Bone marrow (tissue), 2 donors: ENCODE data around the gene UBL4A.

Source experiments
- DNase-seq, 2 donors: peaks; one replicate each; lab custom pipeline; 2025; lab: John Stamatoyannopoulos, UW

Gene UBL4A

DNA sequence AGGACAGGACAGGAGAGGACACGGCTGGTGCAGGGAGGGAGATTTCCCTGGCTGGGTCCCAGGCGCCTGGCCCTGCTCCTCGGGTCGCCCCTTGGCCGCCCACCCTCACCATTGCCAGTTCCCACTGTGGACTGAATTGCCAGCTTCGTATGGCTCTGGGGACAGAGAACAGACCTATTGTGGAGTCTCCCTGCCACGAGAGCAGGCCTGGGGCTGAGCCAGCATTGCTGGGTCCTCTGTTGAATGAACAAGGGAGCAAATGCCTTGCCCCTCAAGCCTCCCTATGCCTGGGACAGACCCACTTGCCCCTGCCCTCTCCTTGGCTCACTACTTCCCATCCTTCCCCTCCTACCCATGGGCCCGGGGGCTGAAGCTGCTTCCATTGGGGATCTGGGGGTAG is 24.0 kb downstream of the UBL4A start:
- DNase-seq: no peak

DNA sequence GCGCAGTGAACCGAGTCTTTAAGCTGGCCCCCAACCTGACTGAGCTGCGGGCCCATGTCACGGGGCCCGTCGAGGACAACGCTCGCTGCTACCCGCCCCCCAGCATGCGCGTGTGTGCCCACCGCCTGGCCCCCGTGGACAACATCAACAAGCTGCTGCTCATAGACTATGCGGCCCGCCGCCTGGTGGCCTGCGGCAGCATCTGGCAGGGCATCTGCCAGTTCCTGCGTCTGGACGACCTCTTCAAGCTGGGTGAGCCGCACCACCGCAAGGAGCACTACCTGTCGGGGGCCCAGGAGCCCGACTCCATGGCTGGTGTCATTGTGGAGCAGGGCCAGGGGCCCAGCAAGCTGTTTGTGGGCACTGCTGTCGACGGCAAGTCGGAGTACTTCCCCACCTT is 26.1 kb downstream of the UBL4A start:
- DNase-seq: no peak

DNA sequence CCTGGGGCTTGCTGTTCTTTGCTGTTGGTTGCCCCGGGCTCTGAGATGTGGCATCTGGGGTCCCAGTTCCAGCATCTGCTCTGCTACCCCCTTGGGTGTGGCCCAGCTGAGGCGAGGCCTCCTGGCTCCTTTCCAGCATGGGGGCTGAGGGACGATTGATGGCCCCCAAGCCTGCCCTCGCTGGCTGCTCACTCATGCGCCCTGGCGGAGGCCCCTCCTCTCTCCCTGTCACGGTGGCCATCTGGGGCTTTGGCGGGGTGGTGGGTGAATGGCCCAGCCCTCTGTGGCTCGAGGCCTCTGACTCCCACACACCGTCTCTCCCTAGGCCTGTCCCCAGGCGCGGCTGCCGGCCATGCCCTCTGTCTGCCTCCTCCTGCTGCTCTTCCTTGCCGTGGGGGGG is 26.6 kb downstream of the UBL4A start:
- DNase-seq: no peak

DNA sequence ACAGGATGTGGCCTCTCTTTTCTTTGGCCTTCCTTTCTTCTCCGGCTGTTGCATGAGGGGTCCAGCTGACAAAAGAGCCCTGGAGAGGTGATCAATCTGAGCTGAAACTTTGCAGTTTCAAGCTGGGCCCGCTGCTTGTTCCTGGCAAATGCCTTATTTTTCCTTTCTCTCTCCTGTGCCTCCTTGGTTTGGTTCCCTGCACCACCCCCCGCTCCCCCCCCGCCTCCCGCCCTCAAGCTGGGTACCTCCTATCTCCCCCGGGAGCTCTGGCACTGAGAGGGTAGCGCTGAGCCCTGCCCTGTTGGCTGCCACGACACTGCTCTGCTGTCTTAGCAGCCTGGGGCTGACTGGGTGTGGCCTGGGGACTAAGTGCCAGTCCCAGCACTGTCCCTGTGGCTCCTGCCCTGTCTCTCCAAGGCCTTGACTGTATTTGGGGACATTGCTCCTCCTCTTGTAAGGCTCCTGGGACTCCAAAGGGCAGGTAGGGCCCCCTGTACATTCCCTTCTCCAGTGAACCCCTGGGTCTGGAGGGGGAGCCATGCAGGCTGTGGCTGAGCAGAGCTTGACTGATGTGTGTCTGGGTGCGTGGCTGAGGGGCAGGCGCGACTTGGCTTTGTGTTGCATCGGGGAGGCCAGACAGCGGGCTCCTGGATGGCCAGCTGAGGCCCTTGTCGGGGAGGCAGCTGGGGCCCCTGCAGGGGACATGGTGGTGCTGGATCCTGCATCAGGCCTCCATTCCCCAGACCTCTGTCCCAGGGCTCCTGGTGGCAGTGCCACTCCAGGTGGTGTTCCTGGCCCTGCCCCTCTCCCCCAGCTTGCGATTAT is 27.2 kb downstream of the UBL4A start:
- DNase-seq: no peak

DNA sequence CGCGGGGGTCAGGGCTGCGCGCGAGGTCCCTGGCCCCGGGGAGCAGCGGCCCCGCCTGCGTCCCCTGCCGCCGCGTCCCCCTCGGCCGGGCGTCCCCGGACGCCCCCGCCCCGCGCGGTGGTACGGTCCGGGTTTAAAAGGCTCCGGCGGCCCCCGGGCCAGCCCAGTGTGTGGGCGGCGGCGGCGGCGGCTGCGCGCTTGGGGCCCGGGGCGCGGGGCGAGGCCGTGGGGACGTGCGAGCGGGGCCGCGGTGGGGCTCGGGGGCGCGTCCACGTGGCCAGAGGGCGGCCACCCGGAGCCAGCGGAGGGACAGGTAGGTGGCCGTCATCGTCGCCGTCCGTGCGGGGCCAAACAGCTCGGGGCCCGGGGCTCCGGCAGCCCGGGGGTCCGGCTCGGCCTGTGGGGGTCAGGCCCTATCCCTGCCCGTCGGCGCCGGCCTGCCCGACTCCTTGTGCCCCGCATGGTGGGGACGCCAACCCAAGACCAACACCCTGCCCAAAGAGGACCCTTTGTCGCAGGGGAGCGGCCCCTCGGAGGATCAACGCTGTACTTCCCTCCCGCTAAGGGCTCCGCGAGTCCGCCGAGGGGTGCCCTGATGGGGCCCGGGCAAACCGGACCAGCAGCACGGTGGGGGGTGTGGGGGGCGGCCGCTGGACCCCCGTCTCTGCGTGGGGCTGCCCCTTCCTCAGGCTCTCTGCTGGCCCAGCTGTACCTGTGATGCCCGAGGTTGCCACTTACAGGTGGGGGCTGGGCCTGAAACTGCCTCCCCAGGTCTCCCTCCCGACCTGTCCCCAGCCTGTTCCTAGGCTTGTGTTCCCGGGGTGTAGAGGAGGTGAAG is 28.1 kb downstream of the UBL4A start, which contains the start of gene PLXNA3:
Gene PLXNA3 (plus strand): TSS at position 166 of the 838 bp plus-strand sequence. CDS start 1,903 bp downstream, outside the sequence.
- DNase-seq: peak in 1 of 2 donors; percentile 29

DNA sequence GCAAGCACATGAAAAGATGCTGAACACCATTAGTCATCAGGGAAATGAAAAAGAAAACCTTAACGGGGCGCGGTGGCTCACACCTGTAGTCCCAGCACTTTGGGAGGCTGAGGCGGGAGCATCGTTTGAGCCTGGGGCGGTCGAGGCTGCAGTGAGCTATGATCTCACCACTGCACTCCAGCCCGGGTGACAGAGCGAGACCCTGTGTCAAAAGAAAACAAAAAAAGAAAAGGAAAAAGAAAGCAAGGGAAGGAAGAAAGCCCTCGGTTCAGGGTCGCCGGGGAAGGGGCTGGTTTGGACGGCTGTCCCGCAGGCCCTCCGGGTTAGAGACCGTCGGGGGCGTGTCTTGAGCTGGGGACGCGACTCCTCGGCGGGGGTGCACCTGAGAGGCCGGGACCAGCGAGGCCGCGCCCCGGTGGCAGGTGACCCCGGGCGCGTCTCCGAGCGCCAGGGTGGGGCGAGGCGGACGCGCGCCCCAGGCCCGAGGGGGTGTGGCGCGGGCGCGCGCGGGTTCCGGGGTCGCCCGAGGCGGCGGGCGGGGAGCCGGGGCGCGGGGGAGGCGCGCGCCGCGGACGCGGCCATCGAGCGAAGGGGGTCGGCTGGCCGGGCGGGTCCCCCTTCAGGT is 28.8 kb downstream of the UBL4A start:
- peak in 1 of 2 donors; percentile 29 for DNase-seq

DNA sequence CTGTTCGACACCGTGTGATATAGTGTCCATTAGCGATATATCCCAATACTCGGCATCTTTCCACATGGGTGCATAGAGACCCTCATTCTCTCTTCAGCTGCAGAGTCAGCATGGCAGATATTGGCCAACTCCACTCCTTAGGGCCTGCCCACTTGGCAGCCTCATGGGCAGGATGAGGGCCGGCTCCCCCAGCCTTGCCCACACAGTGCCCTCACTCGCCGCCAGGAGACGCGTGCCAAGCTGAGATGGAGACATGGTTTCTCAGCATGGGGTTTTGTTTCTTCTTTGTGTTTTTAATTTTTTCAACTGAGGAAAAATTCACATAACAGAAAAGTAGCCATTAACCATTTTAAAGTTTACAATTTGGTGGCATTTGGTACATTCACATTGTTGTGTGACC is 33.6 kb downstream of the UBL4A start:
- DNase-seq: no peak

DNA sequence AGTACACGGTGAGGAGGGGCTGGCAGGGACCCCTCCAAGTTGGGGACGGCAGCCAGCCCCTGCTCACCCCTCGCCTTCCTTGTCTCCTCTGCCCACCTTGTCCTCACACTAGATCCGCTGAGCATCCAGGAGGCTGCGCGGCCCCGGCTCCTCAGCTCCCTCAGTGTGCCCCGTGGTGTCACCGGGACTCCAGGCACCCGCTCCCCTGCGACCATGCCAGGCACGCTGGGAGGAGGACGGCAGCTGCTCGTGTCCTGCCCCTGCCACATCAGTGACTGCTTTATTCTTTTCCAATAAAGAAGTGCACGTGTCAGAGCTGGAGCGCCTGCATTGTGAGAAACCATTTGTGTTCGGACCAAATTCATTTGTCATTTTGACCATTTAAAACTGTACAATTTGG is 36.1 kb downstream of the UBL4A start:
- DNase-seq: no peak

DNA sequence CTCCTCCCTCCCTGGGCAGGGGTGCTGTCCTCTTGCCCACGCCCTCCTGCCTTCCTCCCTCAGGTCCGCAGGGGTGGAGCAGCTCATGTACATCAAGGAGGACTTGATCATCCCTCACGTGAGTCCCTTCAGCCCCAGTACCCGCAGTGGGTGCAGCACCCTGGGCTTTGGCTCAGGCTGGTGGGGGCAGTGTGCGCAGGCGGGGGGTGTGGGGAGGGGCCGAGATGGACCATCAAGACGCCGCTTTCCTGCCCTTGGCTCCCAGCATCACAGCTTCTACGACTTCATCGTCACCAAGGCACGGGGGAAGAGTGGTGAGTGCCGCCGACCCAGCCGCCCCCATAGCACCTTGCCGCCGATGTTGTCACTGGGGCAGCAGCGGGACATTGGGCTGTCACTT is 36.8 kb downstream of the UBL4A start:
- DNase-seq: no peak

DNA sequence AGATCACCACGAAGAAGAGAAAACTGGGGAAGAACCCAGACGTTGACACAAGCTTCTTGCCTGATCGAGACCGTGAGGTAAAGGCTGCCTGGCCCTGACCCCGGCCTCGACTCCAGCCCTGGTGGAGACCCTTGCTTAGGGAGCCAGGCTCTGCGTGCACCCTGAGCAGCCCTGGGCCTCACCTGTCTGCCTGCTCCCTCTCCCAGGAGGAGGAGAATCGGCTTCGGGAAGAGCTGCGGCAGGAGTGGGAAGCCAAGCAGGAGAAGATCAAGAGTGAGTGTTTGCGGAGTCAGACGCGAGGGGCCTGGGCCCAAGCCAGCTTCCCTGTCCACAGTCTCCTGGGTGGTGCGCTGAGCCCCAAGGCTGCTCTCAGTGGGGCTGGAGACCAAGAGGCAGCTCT is 37.9 kb downstream of the UBL4A start:
- DNase-seq: no peak

DNA sequence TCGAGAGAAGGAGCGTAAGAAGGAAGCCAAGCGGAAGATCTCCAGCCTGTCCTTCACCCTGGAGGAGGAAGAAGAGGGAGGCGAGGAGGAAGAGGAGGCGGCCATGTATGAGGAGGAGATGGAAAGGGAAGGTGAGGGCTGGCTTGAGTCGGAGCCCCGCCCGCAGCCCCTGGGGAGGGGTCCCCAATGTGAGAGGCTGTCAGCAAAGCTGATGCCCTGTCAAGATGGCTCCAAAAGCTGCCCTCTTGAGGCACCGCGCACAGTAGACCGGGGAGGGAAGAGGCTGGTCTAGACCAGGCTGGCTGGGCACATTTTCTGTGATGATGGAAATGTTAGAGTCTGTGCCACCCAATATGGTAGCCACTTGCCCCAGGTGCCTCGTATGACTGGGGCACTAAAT is 40.0 kb downstream of the UBL4A start:
- no peak for DNase-seq

DNA sequence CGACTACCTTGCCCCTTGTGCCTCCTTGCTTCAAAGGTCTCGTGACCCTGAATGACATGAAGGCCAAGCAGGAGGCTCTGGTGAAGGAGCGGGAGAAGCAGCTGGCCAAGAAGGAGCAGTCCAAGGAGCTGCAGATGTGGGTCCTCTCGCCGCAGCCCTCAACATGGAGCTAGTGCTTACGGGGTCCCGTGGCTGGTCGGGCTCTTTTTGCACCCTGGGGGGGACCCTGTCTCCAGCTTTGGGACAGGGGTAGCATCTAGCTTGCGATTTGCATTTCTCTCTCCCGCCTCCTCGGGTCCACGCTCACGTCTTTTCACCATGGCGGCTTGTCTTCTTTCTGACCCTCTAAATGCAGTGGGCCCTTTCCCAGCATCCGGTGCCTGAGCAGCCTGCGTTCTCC is 40.6 kb downstream of the UBL4A start:
- no peak for DNase-seq

DNA sequence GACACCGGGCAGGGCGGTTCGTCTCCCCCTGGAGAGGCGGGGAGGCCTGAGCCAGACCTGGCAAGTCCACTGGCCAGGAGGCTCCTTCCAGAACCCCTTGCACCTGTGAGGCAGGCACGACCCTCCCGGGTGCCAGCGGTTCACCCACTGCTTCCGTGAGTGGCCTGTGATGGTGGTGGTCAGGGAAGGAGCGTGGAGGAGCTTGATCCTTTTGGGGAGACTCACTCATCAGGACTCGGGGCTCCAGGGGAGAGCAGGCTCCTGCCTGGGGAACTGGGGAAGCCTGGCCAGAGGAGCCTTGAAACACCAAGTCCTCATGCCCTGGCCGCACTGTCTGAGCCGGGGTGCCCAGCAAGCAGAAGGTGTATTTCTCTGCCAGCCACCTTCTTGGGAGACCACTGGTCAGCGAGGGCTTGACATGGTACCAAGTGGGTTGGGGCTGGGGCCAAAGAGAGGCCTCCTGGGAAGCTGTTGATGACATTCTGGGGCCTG is 41.6 kb downstream of the UBL4A start:
- DNase-seq: no peak

DNA sequence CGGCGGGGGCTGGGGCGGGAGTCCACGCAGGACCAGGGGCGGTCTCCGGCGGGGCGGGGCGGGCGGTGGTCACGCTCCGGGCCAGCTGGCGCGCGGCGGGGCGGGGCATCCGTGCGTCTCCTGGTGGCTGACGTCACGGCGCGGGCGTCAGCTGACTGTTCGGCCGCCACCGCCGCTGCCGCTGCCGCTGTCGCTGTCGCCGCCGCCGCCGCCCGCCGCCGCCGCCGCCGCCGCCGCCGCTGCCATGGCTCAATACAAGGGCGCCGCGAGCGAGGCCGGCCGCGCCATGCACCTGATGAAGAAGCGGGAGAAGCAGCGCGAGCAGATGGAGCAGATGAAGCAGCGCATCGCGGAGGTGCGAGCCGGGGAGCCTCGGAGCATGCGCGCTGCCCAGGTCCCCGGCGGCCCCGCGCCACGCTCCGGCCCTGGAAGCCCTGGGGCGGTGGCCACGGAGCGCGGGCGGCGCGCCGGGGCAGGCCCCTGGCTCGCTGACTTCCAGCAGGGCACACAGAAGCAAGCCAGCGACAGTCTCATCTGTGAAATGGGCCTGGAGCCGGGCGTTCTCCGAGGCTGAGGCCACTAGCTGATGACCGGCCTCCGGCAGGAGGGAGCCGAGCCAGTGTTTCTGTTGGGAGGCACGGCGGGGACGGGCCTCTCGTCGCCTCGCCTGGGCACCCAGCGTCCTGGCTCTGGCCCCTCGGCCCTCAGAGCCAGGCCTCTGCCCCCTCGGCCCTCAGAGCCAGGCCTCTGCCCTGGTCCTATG is 42.2 kb downstream of the UBL4A start, which contains the start of gene FAM50A:
Gene FAM50A (plus strand): TSS at position 150 of the 763 bp plus-strand sequence. CDS start 95 bp downstream, at position 245.
- peak in 1 of 2 donors; percentile 44 for DNase-seq

DNA sequence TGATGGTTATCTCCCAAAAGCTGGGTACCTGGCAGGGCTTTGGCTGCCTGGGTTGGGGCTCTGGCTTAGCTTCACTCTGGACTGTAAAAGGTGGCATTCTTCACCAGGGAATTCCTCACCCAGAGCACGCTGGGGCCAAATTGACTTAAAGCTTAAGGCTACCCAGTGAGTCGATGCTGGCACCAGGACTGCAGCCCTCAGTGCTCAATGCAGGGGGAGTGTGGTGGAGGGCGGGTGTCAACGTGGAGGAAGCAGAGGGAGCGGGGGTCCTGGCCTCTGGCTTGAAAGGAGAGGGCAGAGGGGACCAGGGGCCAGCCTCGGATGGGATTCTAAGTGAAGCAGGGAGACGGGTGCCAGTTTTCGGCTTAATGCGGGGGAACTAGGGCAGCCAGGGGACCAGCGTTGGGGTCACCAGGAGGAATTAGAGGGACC is 42.9 kb downstream of the UBL4A start:
- DNase-seq: no peak

DNA sequence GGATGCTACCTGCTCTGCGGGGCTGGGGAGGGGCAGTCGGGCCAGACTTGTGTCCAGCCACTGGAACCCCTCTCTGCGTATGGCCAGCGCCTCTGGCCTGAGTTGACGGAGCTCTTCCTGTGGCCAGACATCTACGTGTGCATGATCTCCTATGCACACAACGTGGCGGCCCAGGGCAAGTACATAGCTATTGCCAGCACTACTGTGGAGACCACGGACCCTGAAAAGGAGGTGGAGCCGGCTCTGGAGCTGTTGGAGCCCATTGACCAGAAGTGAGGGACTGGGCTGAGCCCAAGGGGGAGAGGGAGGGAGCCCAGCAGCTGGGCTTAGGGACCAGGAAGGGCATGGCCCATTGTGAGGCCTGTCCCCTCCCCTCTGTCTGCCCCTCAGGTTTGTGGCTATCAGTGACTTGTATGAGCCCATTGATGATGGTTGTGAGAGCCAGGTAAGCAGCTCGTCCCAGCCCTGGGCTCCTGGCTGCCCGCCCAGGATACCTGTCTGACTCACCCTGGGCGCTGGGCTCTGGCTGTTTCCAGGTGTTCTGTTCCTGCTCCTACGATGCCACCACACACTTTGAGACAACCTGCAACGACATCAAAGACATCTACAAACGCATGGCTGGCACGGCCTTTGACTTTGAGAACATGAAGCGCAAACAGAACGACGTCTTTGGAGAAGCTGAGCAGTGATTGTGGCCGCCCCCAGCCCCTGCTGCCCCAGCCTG is 44.3 kb downstream of the UBL4A start:
- DNase-seq: no peak

DNA sequence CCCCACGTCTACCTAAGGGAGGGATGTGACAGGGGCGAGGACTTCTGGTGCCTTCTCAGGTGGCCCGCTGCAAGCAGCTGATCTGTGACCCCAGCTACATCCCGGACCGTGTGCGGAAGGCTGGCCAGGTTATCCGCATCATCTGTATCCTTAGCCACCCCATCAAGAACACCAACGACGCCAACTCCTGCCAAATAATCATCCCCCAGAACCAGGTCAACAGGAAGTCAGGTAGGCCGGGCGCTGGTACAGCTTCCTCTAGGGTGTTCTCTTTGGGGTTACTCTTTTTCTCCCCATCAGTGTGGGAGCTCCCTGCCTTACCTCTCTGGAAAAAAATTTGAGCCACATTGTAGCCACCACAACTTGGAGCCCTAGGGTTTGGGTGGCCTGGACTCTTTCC is 44.9 kb downstream of the UBL4A start:
- no peak for DNase-seq

DNA sequence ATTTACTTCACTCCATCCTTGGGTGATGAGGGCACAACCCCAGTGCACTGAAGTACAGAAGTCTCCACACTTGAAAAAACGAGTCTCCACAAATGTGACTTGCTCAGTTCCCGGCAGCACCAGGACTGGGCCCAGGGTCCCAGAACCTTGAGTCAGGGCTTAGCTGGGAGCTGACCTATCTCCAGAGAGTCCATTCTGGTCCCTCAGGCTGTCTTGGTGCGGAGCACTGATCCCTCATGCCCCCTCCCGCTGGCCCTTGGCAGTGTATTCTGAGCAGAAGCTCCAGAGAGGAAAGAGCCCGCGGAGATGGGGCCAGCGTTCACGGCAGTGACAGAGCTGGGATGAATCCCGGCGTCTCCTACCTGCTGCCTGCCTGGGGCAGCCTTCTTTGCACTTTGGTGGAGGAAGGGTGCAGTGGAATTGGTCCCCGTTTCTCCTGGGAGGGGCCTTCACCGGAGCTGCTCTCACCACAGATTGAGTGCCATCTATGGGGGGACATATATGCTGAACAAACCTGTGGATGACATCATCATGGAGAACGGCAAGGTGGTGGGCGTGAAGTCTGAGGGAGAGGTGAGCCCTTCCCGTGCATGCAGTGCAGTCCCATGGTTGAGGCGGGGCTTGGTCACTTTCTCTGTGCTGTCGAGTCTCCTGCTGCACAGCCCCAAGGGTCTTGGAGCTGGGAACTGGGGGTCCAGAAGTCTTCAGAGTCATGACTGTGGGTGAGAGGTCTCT is 45.6 kb downstream of the UBL4A start:
- no peak for DNase-seq

DNA sequence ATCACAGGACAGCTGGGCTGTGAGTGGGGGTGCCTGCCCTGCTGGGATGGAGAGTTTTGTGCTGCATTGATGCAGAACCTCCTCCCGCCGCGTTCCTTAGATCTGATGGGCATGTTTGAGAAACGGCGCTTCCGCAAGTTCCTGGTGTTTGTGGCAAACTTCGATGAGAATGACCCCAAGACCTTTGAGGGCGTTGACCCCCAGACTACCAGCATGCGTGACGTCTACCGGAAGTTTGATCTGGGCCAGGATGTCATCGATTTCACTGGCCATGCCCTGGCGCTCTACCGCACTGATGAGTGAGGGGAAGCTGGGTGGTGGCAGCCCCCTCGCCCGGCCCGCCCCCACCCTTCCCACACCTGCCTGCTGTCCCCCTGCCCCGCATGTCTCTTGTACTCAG is 46.6 kb downstream of the UBL4A start:
- no peak for DNase-seq
